ENCODE results near the gene EXT2. TPM values are rescaled to one million over a fixed set of nuclear protein-coding genes. Genes with fewer than 3 reads are reported as not detected.

Gene EXT2
- total RNA-seq, 1 experiment from 2014 or later = 39.1 TPM

GRCh38 chr11:44178381-44178780, 82.9 kb downstream of the EXT2 start:
- Mint-ChIP-seq H3K27me3 (ENCODE audit: low read depth) (no peaks in the 10 kb centered on the region), H3K9me3 (no peaks in the 10 kb centered on the region), H3K36me3 (no peaks in the 10 kb centered on the region), H3K4me1 (peaks cover 15% of the 10 kb centered on the region), H3K27ac (peak overlapping the region; percentile 16; the same call in 1 of the 2 replicates), H3K4me3 (no peak overlapping the region)
- TF ChIP-seq, protein P1, sequence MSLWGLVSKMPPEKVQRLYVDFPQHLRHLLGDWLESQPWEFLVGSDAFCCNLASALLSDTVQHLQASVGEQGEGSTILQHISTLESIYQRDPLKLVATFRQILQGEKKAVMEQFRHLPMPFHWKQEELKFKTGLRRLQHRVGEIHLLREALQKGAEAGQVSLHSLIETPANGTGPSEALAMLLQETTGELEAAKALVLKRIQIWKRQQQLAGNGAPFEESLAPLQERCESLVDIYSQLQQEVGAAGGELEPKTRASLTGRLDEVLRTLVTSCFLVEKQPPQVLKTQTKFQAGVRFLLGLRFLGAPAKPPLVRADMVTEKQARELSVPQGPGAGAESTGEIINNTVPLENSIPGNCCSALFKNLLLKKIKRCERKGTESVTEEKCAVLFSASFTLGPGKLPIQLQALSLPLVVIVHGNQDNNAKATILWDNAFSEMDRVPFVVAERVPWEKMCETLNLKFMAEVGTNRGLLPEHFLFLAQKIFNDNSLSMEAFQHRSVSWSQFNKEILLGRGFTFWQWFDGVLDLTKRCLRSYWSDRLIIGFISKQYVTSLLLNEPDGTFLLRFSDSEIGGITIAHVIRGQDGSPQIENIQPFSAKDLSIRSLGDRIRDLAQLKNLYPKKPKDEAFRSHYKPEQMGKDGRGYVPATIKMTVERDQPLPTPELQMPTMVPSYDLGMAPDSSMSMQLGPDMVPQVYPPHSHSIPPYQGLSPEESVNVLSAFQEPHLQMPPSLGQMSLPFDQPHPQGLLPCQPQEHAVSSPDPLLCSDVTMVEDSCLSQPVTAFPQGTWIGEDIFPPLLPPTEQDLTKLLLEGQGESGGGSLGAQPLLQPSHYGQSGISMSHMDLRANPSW (CRISPR knock-in tag; conservative IDR thresholded peaks at IDR 0.05; ENCODE audit: low read depth) = no peak
- TF ChIP-seq FOXK1 (CRISPR knock-in tag; IDR thresholded peaks at IDR 0.05) (no peak), PRDM15 (CRISPR knock-in tag; IDR thresholded peaks at IDR 0.05) (no peak), E2F4 (CRISPR knock-in tag; IDR thresholded peaks at IDR 0.05; ENCODE audit: borderline replicate concordance, low read depth) (no peak), PRRX2 (CRISPR knock-in tag; IDR thresholded peaks at IDR 0.05) (no peak), TP53 (CRISPR knock-in tag; IDR thresholded peaks at IDR 0.05) (no peak), MYBL2 (CRISPR knock-in tag; IDR thresholded peaks at IDR 0.05) (no peak)
- TF ChIP-seq, protein P2, sequence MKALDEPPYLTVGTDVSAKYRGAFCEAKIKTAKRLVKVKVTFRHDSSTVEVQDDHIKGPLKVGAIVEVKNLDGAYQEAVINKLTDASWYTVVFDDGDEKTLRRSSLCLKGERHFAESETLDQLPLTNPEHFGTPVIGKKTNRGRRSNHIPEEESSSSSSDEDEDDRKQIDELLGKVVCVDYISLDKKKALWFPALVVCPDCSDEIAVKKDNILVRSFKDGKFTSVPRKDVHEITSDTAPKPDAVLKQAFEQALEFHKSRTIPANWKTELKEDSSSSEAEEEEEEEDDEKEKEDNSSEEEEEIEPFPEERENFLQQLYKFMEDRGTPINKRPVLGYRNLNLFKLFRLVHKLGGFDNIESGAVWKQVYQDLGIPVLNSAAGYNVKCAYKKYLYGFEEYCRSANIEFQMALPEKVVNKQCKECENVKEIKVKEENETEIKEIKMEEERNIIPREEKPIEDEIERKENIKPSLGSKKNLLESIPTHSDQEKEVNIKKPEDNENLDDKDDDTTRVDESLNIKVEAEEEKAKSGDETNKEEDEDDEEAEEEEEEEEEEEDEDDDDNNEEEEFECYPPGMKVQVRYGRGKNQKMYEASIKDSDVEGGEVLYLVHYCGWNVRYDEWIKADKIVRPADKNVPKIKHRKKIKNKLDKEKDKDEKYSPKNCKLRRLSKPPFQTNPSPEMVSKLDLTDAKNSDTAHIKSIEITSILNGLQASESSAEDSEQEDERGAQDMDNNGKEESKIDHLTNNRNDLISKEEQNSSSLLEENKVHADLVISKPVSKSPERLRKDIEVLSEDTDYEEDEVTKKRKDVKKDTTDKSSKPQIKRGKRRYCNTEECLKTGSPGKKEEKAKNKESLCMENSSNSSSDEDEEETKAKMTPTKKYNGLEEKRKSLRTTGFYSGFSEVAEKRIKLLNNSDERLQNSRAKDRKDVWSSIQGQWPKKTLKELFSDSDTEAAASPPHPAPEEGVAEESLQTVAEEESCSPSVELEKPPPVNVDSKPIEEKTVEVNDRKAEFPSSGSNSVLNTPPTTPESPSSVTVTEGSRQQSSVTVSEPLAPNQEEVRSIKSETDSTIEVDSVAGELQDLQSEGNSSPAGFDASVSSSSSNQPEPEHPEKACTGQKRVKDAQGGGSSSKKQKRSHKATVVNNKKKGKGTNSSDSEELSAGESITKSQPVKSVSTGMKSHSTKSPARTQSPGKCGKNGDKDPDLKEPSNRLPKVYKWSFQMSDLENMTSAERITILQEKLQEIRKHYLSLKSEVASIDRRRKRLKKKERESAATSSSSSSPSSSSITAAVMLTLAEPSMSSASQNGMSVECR (CRISPR knock-in tag; IDR thresholded peaks at IDR 0.05; ENCODE audit: borderline replicate concordance) = no peak
- TF ChIP-seq, protein P3, sequence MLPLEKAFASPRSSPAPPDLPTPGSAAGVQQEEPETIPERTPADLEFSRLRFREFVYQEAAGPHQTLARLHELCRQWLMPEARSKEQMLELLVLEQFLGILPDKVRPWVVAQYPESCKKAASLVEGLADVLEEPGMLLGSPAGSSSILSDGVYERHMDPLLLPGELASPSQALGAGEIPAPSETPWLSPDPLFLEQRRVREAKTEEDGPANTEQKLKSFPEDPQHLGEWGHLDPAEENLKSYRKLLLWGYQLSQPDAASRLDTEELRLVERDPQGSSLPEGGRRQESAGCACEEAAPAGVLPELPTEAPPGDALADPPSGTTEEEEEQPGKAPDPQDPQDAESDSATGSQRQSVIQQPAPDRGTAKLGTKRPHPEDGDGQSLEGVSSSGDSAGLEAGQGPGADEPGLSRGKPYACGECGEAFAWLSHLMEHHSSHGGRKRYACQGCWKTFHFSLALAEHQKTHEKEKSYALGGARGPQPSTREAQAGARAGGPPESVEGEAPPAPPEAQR (CRISPR knock-in tag; IDR thresholded peaks at IDR 0.05) = no peak
- ChIA-PET CTCF (interaction anchor here (0.6 to 2.7 kb wide), 6 partner anchors 12 to 601 kb away, joined by 3 to 10 read pairs (median 4); partner anchors contain the start of gene EXT2), POLR2A (no interaction called here)
- ATAC-seq (peak; percentile 80), DNase-seq (ENCODE audit: low spot score) (no peak)

- ATAC-seq (no peak), DNase-seq (ENCODE audit: low spot score) (no peak)
- H3K27ac Mint-ChIP-seq = peak overlapping the region; percentile 24; the same call in 1 of the 2 replicates
- H3K27me3 Mint-ChIP-seq (ENCODE audit: low read depth) = no peaks in the 10 kb centered on the region
- no peaks in the 10 kb centered on the region for H3K36me3 Mint-ChIP-seq
- TF ChIP-seq, protein P4, sequence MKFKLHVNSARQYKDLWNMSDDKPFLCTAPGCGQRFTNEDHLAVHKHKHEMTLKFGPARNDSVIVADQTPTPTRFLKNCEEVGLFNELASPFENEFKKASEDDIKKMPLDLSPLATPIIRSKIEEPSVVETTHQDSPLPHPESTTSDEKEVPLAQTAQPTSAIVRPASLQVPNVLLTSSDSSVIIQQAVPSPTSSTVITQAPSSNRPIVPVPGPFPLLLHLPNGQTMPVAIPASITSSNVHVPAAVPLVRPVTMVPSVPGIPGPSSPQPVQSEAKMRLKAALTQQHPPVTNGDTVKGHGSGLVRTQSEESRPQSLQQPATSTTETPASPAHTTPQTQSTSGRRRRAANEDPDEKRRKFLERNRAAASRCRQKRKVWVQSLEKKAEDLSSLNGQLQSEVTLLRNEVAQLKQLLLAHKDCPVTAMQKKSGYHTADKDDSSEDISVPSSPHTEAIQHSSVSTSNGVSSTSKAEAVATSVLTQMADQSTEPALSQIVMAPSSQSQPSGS (CRISPR knock-in tag; IDR thresholded peaks at IDR 0.05; ENCODE audit: borderline replicate concordance, low read depth) = no peak
- TF ChIP-seq, protein P5, sequence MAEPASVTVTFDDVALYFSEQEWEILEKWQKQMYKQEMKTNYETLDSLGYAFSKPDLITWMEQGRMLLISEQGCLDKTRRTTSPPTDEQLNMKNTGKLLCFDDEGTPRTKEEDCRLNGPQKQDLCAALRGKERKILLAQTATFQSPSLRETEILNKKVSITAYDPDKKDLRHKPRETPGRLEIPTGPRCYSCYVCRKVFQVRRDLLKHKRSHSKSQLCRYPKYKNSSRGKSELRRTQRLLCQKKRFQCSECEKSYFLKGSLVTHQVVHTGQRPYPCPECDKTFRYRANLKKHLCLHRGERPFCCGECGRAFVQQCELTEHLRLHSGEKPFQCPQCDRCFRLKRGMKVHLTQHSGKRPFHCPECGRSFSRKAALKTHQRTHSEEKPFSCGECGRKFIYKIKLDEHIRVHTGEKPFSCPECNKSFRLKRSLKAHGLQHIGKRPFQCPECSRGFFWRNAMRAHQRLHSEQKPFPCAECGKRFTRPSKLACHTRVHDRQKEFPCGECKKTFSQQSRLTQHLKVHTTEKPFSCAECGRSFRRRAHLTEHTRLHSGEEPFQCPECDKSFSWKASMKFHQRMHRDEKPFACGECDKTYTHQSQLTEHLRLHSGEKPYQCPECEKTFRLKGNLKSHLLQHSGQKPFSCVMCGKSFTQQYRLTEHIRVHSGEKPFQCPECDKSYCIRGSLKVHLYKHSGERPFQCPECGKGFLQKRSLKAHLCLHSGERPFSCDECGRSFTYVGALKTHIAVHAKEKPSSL (CRISPR knock-in tag; conservative IDR thresholded peaks at IDR 0.05) = no peak
- TF ChIP-seq OVOL2 (CRISPR knock-in tag; IDR thresholded peaks at IDR 0.05; ENCODE audit: borderline replicate concordance) (no peak), ZNF232 (CRISPR knock-in tag; IDR thresholded peaks at IDR 0.05) (no peak), MYBL2 (CRISPR knock-in tag; IDR thresholded peaks at IDR 0.05) (no peak)
- no peak overlapping the region for H3K4me3 Mint-ChIP-seq
- ChIA-PET CTCF (interaction anchor here (0.6 to 2.7 kb wide), 6 partner anchors 12 to 601 kb away, joined by 3 to 10 read pairs (median 4); partner anchors contain the start of gene EXT2), POLR2A (no interaction called here)
- H3K4me1 Mint-ChIP-seq = peaks cover 15% of the 10 kb centered on the region
- no peaks in the 10 kb centered on the region for H3K9me3 Mint-ChIP-seq
Measured at GRCh38 chr11:44179173-44179572, 83.7 kb downstream of the EXT2 start.

All from WTC11 (cell line).